ENCODE results near the gene FCGBP.
"Not testable (repeated sequence)": the region's sequence is repeated elsewhere in the genome, so short reads cannot be mapped to it uniquely, and the experiment has no call there.

Gene FCGBP

DNA sequence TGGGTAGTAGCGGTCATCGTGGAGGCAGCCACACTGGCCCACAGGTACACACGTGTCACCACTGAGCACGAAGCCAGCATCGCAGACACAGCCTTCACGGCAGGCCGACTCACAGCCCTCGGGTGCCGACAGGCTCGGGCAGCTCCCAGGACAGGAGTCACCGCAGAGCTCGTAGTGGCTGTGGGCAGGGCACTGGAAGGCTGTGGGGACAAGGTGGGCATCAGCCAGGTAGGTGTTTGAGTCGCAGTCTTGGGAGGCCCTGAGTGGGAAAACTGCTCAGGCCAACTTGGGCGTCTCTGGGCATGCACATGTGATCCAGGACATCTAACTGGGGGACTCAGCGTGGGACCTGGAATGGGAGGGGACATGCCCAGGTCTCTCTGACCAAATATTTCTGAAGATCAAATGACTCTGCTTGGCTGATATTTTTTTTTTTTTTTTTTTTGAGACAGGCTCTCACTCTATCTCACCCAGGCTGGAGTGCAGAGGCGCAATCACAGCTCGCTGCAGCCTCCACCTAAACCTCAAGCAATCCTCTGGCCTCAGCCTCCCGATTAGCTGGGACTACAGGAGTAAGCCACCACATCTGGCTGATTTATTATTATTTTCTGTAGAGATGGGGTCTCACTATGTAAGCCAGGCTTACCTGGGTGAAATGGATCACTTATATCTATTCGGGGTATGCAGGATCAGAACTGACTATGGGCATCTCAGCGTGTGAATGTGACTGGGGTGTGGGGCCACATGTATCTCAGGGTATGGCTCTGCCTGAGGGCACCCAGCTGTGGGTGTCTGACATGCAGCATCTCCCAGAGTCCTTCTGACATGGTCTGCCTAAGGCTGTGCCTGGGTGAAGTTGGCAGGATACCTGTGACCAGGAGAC, 44.3 kb downstream of the FCGBP start:
- not testable (repeated sequence) for FAIRE-seq

DNA sequence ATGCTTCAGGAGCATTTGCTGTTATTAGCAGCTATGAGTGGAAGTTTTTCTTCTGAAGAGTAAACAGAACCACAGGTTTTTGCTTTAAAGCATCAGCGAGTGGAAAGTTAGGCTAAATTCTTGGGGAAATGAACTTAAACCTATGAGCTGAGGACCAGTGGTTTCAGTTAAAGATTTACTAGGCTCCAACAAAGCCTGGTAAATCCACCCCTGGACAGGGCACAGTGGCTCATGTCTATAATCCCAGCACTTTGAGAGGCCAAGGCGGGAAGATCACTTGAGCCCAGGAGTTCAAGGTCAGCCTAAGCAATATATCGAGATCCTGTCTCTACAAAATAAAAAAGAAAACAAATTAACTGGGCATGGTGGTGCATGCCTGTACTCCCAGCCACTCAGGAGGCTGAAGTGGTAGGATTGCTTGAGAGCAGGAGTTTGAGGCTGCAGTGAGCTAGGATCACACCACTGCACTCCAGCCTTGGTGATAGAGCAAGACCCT, 46.9 kb downstream of the FCGBP start:
- not testable (repeated sequence) for FAIRE-seq

DNA sequence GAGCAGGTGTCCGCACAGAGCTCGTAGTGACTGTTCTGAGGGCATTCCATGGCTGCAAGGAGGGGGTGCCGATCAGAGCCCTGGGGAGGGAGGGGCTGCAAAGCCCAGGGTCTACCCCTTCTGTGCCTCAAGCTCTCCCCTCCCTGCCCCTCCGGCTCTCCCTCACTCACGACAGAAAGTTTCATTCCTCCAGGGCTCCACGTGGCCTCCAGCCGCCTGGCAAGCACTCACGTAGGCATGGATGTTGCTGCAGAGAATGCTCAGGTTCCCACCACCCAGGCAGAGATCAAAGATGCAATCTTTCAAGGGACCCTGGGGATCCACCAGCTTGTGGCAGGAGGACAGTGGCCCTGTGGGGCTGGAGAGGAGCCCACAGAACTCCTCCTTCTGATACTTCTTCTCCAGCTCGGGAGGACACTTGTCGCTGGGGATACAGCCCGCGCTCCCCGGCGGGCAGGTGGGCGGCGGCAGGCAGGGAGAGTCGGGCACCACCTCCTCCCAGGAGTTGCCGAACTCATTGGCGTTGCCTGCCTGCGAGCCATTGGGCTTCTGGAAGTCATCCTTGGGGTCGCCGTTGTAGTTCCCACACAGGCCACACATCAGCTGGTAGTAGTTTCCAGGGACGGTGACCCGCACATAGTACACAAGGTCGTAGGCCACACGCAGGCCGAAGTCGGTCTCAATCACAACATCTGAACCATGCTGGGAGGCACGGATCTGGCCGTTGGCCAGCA, 48.4 kb downstream of the FCGBP start:
- FAIRE-seq = not testable (repeated sequence)

DNA sequence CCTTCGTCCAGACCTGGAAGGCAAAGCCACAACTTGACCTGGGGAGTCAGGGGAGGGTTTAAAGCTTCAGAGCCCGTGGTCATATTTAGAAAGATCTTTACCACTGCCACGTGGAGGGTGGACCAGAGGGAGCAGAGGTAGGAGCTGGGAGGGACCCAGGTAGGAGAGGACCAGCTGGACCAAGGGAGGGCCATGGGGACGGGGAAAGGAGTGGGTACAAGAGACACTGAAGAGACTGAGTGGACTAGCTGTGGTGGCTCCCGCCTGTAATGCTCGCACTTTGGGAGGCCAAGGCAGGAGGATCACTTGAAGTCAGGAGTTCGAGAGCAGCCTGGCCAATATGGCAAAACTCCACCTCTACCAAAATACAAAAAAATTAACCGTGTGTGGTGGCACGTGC, 49.7 kb downstream of the FCGBP start:
- FAIRE-seq = not testable (repeated sequence)
